ENCODE measurements around the gene DIPK1B.

- TF ChIP-seq ZNF274 (IDR thresholded peaks at IDR 0.05; ENCODE audit: low read depth, low read length) (no peak), YY1 (IDR thresholded peaks at IDR 0.05; ENCODE audit: insufficient read depth, insufficient read length) (no peak)
Measured at GRCh38 chr9:136673975-136674785, 38.2 kb upstream of the DIPK1B start.
